RWPE1 (cell line): Measurements from ENCODE around the gene PTPRN2.

Source experiments
- CTCF ChIA-PET: fragments of 350-600 bp; sonication (Branson Sonifier 250); formaldehyde crosslinking; extraction: SDS; loops from one replicate; lab custom pipeline; 2021; lab: Yijun Ruan, JAX
- POLR2A ChIA-PET: fragments of 400-600 bp; formaldehyde crosslinking; extraction: SDS; loops from one replicate; lab custom pipeline; 2020; ENCODE audit warnings: antibody characterized with exemption; ENCODE audit not compliant: low non-redundant PET; lab: Yijun Ruan, JAX
- DNase-seq: peaks from one replicate; pipeline ENCODE4 v3.0.0; 2012; ENCODE audit warnings: low spot score
- H3K27ac ChIP-seq: fragments of 450-650 bp; 2 replicates; pipeline ENCODE4 v1.5.1; 2017
- CTCF ChIP-seq: fragments of 450-650 bp; conservative IDR thresholded peaks from 2 replicates; pipeline ENCODE4 v1.5.1; 2017; ENCODE audit warnings: low read depth, mild to moderate bottlenecking

The PTPRN2 gene

GRCh38 chr7:158586499-158587161 lies 993 bp downstream of the PTPRN2 start:
- no peak for DNase-seq
- H3K27ac ChIP-seq, result no peak overlapping the region
- POLR2A ChIA-PET, result no interaction called here
- CTCF ChIA-PET, result no interaction called here
- no peak for TF ChIP-seq CTCF

DNA sequence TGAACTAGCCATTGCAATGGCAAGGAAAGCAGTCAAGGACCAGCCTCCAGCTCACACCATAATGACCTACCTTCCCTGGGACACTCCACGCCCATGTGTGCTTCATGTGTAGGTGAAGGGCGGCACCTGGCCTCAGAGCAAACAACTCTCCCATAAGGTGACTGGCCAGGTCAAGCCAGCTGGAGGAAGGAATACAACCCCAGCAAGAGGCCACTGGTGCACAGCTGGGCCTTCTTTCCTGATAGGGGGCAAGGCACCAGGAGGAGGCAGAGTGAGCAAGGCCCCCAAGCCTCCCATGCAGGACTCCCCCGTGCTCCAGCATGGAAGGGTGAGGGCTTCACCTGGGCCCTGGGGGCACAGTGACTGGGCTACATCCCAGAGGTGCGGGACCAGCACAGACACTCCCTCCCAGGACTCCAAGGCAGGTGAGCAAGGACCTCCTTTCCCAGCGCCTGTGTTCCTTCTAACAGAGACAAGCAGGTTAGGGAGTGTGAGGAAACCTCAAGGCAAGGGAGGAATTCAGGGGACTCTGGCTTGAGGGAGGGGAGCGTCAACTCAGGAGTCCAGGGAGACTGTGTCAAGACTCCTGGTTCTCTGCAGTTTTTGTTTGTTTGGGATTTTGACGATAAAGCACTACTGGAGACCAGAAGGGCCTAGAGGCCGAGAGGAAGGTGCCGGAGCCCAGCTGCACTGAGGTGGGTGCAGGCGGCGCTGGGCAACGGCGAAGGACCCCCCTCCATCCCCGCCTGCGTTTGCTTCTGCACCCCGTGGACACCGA lies 1.7 kb downstream of the PTPRN2 start:
- ChIA-PET POLR2A (no interaction called here), CTCF (no interaction called here)
- no peak overlapping the region for H3K27ac ChIP-seq
- DNase-seq, result no peak
- no peak for TF ChIP-seq CTCF

- no peak for TF ChIP-seq CTCF
- no peak for DNase-seq
- no peak overlapping the region for H3K27ac ChIP-seq
- POLR2A ChIA-PET, result no interaction called here
- CTCF ChIA-PET, result interaction anchor here (0.6 kb wide), 1 partner anchor 97 kb away, joined by 3 read pairs; no protein-coding TSS in a partner anchor
These were observed 3.2 kb downstream of the PTPRN2 start for GRCh38 chr7:158584407-158584806.

GRCh38 chr7:158583810-158584209 lies 3.8 kb downstream of the PTPRN2 start:
- H3K27ac ChIP-seq, result no peak overlapping the region
- TF ChIP-seq CTCF, result no peak
- DNase-seq, result no peak
- ChIA-PET POLR2A (no interaction called here), CTCF (no interaction called here)

DNA sequence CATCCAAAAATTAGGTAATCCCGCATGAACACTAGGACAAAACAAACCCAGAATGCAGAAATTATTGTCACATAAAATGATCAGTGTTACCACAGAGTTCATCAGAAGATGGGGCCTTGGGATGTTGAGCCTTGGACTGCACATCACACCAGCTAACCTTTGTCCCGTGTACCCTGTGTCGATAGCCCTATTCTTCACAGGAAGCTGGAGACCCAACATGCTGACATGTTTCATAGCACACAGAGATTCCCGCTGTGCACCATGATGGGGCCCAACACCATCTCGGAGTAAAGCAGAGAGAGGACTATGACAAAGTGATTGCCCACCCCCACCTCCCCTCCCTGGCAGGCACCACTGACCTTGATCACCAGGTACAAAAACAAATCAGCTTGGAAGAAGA lies 4.5 kb downstream of the PTPRN2 start:
- no peak for DNase-seq

GRCh38 chr7:158582089-158582456 lies 5.5 kb downstream of the PTPRN2 start:
- no peak overlapping the region for H3K27ac ChIP-seq
- ChIA-PET CTCF (no interaction called here), POLR2A (no interaction called here)
- TF ChIP-seq CTCF, result no peak
- DNase-seq, result no peak

More for the DNA sequence above, 4.5 kb downstream of the PTPRN2 start:
- ChIA-PET POLR2A (no interaction called here), CTCF (no interaction called here)
- no peak for TF ChIP-seq CTCF
- H3K27ac ChIP-seq, result no peak overlapping the region
